ENCODE measurements around the gene TIMM17A.
"Not testable (repeated sequence)": the region's sequence is repeated elsewhere in the genome, so short reads cannot be mapped to it uniquely, and the experiment has no call there.

Gene TIMM17A

DNA sequence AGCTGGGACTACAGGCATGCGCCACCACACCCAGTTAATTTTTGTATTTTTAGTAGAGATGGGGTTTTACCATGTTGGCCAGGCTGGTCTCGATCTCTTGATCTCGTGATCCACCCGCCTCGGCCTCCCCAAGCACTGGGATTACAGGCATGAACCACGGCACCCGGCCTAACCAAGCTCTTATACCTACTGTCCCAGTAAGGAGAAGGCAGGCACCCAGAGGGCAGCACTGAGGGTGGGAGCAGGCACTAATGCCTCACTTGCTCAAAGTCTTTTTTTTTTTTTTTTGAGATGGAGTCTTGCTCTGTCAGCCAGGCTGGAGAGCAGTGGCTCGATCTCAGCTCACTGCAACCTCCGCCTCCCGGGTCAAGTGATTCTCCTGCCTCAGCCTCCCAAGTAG, 15.0 kb upstream of the TIMM17A start:
- DNase-seq (ENCODE audit: low read depth in 2 of 2), result not testable (repeated sequence)

DNA sequence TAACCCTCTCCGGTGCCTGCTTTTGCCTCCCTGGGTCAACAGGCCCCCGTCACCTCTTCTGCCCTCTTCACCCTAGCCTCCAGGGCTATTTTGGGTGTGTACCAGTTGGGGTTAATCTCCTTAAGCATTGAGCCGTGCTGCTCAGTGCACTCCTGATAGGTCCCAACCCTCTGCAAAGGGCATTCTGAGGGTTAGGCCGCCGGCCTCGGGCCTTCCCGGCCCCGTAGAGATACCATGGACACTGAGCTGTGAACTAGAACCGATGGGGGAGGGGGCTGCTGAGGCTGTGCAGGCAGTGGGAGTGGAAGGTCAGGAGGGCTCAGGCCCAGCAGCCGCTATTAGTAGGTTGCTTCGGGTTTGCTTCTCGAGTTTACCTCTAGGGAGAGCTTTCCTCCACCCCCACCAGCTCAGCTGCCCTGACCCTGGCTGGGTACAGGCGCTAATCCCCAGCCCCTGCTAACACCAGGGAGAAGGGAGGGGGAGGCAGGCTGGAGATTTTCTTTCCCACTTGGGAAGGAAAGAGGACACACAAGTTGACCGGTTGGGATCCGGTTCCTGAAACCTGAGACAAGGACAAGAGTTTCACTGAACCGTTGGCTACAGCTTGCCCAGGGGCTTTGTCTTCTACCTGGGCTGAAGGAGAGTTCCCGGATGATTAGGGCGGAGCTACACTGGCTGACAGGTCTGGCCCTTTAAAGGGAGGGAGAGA, 13.7 kb upstream of the TIMM17A start:
- no peak for DNase-seq (ENCODE audit: low read depth in 2 of 2)

DNA sequence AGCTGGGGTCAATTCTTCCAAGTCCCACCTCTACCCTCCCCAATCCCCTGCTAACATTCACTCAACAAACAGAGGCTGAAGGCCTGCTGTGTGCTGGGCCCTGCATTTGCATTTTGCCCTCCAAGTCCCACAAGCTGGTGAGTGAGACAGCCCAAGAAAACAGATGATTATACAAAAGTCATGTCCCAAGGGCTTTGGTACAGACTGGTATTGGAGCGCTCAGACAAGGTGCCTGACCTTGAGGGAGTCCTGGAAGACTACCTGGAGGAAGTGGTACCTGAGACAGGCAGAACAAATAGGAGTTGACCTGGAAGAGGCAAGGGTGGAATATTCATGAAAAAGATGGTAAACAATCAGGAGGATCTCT, 13.2 kb upstream of the TIMM17A start:
- no peak for DNase-seq (ENCODE audit: low read depth in 2 of 2)

GRCh38 chr1:201944002-201944401, 11.3 kb upstream of the TIMM17A start:
- no peak for DNase-seq (ENCODE audit: low read depth in 2 of 2)

DNA sequence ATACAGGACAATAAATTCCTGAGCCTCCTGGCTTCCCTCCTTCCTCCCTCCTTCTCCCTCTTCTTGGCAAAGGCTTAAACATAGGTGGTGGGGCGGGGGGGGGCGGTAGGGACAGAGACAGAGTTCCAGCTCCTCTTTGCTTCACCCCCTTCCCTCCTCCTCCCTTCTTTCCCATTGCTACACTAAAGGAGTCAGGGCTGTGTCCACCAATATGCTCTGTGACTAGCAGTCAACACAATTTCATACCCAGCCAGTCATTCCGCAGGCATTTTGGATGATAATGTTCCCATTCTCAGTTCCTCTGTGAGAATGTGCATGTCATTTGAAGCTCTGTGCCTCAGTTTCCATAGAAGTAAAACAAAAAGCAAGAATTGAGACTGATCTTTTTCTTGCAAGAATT, 10.7 kb upstream of the TIMM17A start:
- DNase-seq (ENCODE audit: low read depth in 2 of 2), result no peak

DNA sequence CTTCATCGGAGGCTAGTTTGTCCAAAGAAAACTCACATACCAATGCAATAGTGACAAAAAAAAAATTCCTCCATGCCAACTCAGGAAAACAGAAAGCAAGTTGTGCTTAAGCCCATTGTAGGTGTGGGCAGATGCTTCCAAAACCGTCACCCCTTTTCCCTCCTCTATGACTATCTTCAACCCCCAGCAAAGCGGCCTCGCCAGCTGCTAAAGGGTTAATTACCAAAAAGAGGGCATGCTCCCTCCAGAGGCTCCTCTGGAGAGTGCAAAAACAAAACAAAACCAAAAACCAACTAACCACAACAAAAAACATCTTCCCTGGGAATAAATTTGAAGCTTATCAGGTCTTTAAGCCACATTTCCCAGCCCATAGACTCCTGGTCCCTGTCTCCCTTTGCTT, 10.1 kb upstream of the TIMM17A start:
- DNase-seq (ENCODE audit: low read depth in 2 of 2), result no peak

- no peak for DNase-seq (ENCODE audit: low read depth in 2 of 2)
These were observed 9.5 kb upstream of the TIMM17A start for GRCh38 chr1:201945863-201946223.

DNA sequence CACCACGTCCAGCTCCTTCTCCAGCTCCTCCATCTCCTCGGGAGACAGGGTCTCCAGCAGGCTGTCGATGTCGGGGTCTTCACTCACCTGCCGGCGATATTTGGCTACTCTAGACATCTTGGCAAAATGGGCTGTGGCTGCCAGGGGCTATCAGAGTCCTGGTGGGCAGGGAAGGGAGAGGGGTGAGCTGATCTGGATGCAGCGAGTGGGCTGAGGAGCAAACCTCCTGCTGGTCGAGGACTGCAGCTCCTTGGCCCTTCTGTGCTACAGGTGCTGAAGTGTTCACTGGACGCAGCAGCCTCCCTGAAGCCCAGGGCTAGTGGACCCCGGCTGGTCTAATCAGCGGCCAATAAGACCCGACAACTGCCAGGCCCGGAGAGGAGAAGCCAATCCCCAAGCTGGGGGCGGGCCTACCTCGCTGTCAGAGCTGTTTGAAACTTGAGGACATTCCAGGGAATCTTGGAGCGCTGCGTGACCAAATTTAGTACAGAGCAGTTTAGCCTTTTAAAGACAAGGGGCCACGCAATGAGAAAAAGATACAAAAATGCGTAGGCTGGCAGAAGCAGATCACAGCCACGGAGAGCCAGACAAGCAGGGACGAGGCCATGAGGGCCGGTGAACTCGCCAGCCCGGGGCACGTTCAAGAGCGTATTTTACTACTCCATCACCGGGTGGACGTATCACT, 8.9 kb upstream of the TIMM17A start, which contains the start of gene LMOD1:
LMOD1 (minus strand) TSS at position 325 of the 685 bp plus-strand sequence; CDS start at position 117, 208 bp downstream.
- no peak for DNase-seq (ENCODE audit: low read depth in 2 of 2)

DNA sequence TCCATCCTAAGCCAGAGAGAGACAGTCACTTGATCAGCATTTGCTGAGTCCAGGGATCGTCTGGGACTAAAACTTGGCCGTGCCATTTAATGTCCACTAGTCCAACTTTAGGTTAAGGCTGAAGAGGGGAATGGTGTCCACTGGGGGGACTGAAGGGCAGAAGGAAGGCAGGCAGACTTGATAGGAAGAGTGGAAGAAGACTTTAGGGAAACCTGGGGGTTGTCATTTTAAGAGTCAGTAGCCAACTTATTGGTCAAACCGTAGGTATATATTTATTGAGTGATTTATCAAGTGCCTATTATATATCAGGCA, 7.7 kb upstream of the TIMM17A start:
- no peak for DNase-seq (ENCODE audit: low read depth in 2 of 2)

- no peak for DNase-seq (ENCODE audit: low read depth in 2 of 2)
These were observed 5.8 kb upstream of the TIMM17A start for GRCh38 chr1:201949491-201949890.

GRCh38 chr1:201954263-201955008, 867 bp upstream of the TIMM17A start:
- DNase-seq (ENCODE audit: low read depth in 2 of 2), result no peak

DNA sequence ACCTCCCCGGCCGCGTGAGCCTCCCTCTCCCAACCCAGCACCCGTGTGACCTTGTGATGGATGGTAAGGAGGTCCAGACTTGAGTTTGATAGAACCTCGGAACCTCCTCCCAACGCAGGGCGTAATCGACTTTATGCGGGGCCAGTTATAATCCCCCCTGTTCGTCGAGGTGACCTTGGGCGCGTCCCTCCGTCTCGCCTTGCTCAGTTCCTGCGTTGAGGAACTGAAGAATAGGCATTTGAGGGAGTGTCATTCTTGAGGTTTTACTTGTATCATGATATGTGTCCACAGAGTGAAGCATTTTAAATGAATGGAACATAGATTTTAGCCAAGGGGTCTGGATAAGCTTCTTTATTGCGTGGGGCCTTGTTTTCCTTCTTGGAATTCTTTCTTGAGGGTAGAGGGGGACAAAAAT, 433 bp downstream of the TIMM17A start:
- no peak for DNase-seq (ENCODE audit: low read depth in 2 of 2)

GRCh38 chr1:201958348-201958747, 3.0 kb downstream of the TIMM17A start:
- DNase-seq (ENCODE audit: low read depth in 2 of 2), result no peak

DNA sequence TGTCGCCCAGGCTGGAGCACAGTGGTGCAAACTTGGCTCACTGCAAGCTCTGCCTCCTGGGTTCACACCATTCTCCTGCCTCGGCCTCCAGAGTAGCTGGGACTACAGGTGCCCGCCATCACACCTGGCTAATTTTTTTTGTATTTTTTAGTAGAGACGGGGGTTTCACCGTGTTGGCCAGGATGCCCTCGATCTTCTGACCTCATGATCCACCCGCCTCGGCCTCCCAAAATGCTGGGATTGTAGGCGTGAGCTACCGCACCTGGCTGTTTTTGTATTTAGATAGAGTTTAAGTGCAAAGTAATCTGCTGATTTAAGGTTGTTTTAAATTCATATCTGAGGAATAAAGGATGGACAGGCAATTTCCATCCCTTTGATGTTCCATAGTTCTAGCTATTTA, 7.1 kb downstream of the TIMM17A start:
- DNase-seq (ENCODE audit: low read depth in 2 of 2), result not testable (repeated sequence)

DNA sequence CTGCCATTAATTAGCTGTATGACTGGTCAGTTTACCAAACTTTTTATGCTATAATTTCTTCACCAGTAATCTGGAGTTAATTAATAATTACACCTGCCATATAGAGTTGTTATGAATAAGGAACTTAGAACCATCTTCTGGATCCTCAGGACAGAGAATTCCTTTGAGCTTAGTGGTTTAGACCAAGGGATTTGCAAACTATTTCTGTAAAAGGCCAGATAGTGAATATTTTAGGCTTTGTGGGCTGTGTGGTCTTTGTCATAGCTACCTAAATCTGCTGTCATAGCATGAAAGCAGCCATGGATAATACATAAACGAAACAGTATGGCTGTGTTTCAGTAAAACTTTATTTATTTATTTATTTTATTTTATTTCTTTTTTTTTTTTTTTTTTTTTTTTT, 9.0 kb downstream of the TIMM17A start:
- no peak for DNase-seq (ENCODE audit: low read depth in 2 of 2)

DNA sequence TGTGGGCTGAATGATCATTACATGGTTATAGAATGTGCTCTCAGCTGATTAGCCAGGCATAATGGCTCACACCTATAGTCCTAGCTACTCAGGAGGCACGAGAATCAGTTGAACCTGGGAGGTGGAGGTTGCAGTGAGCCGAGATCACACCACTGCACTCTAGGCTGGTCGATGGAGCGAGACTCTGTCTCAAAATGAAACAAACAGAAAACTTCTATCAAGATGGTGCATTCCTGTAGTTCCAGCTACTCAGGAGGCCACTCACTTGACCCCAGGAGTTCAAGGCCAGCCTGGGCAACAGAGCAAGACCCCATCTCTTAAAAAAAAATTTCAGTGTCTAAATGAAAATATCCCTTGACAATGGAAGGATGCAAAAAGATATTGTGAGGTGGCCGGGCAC, 10.9 kb downstream of the TIMM17A start:
- no peak for DNase-seq (ENCODE audit: low read depth in 2 of 2)

- DNase-seq (ENCODE audit: low read depth in 2 of 2), result no peak
These were observed 13.1 kb downstream of the TIMM17A start for GRCh38 chr1:201968202-201968925.

DNA sequence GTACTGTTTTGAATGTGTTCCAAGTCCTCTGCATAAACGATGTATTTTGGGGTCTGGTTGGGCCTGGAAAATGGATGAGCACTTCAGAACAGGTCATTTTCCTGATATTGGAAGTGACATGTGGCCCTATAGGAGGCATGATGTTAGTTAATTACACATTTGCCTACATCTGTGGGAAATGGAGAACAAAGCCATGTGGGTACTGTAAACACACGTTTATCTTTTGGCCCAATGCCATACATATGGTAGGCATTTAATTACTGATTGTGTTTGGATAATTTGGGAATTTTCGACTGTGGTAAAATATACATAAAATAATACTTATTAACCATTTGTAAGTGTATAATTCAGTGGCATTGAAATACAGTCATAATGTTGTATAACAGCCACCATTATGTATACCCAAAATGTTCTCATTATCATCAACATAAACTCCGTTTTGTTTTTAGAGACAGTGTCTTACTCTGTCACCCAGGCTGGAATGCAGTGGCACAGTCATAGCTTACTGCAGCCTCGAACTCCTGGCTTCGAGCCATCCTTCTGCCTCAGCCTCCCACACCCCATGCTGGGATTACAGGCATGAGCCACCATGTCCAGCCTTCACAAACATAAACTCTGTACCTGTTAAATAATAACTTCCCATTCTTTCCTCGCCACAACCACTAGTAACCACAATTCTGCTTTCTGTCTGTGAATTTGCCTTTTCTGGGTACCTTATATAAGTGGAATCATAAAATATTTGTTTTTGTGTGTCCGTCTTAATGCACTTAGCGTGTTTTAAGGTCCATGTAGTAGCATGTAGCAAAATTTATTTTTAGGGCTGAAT, 15.2 kb downstream of the TIMM17A start:
- no peak for DNase-seq (ENCODE audit: low read depth in 2 of 2)

GRCh38 chr1:201982082-201982622, 26.8 kb downstream of the TIMM17A start:
- peak; percentile 69 to 73 for DNase-seq (ENCODE audit: low read depth in 2 of 2)

- DNase-seq (ENCODE audit: low read depth in 2 of 2), result peak; percentile 26 to 40
These were observed 27.5 kb downstream of the TIMM17A start, which contains the start of gene RNPEP for GRCh38 chr1:201982623-201983379. Gene RNPEP (plus strand): TSS chr1:201982648. CDS start chr1:201982667, 19 bp downstream.
